ENCODE measurements around the gene ZNF628.

DNA sequence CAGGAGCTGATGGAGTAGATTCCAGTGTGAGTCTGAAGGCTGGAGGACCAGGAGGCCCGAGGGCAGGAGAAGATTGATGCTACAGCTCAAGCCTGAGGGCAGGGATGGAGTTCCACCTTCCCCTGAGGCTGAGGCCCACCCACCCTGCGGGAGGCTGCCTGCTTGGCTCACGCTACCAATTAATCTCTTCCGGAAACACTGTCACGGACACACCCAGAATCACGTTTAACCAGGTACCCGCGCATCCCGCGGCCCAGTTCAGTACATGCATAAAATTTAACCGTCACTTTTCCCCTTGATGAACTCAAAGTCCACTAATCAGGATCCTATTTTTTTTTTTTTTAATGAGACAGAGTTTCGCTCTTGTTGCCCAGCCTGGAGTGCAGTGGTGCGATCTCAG, 5.2 kb upstream of the ZNF628 start:
- TF ChIP-seq ELF4 (IDR thresholded peaks at IDR 0.05) (no peak), FOXM1 (IDR thresholded peaks at IDR 0.05; ENCODE audit: borderline replicate concordance) (no peak), SP1 (IDR thresholded peaks at IDR 0.05) (no peak), ZNF384 (IDR thresholded peaks at IDR 0.05) (no peak), CTBP1 (IDR thresholded peaks at IDR 0.05; ENCODE audit: borderline replicate concordance) (no peak), BHLHE40 (IDR thresholded peaks at IDR 0.05; ENCODE audit: borderline replicate concordance) (no peak), SUZ12 (IDR thresholded peaks at IDR 0.05) (no peak), FOXK2 (IDR thresholded peaks at IDR 0.05) (no peak)
- TF ChIP-seq, protein P1, sequence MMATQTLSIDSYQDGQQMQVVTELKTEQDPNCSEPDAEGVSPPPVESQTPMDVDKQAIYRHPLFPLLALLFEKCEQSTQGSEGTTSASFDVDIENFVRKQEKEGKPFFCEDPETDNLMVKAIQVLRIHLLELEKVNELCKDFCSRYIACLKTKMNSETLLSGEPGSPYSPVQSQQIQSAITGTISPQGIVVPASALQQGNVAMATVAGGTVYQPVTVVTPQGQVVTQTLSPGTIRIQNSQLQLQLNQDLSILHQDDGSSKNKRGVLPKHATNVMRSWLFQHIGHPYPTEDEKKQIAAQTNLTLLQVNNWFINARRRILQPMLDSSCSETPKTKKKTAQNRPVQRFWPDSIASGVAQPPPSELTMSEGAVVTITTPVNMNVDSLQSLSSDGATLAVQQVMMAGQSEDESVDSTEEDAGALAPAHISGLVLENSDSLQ (IDR thresholded peaks at IDR 0.05), result no peak

Data from HEK293T (cell line).